WTC11 (cell line): ENCODE data around the gene PCGF5.

Experiments
- ATF1 ChIP-seq: sonication (generic); formaldehyde crosslinking; IDR thresholded peaks from 2 replicates; pipeline ENCODE4 v1.8.1; 2023; ENCODE audit warnings: mild to moderate bottlenecking, moderate library complexity, missing genetic modification reagents
- ESRRA ChIP-seq: sonication (generic); formaldehyde crosslinking; IDR thresholded peaks from 2 replicates; pipeline ENCODE4 v1.8.1; 2022; ENCODE audit warnings: mild to moderate bottlenecking, missing genetic modification reagents, borderline replicate concordance
- ZNF416 ChIP-seq: fragments of 250-450 bp; sonication (Bioruptor Pico); IDR thresholded peaks from 2 replicates; pipeline ENCODE4 v1.9.0; 2021; ENCODE audit warnings: mild to moderate bottlenecking, inconsistent platforms
- ZNF423 ChIP-seq: fragments of 250-450 bp; sonication (Bioruptor Pico); IDR thresholded peaks from 2 replicates; pipeline ENCODE4 v2.1.2; 2022; ENCODE audit warnings: mild to moderate bottlenecking, moderate library complexity
- TF ChIP-seq, protein P1 (sequence below): sonication (generic); formaldehyde crosslinking; IDR thresholded peaks from 2 replicates; pipeline ENCODE4 v1.8.1; 2023; ENCODE audit warnings: mild to moderate bottlenecking, missing genetic modification reagents, borderline replicate concordance
- TF ChIP-seq, protein P2 (sequence below): fragments of 200-600 bp; IDR thresholded peaks from 2 replicates; pipeline ENCODE4 v1.8.0; 2022; ENCODE audit warnings: antibody characterized with exemption
- TF ChIP-seq, protein P3 (sequence below): sonication (generic); formaldehyde crosslinking; IDR thresholded peaks from 2 replicates; pipeline ENCODE4 v1.8.1; 2022; ENCODE audit warnings: missing genetic modification reagents, borderline replicate concordance
- TF ChIP-seq, protein P4 (sequence below): sonication (generic); formaldehyde crosslinking; IDR thresholded peaks from 2 replicates; pipeline ENCODE4 v1.8.0; 2022; ENCODE audit warnings: mild to moderate bottlenecking, missing genetic modification reagents
- TF ChIP-seq, protein P5 (sequence below): sonication (generic); formaldehyde crosslinking; IDR thresholded peaks from 2 replicates; pipeline ENCODE4 v1.8.0; 2022; ENCODE audit warnings: mild to moderate bottlenecking, missing genetic modification reagents

DNA sequence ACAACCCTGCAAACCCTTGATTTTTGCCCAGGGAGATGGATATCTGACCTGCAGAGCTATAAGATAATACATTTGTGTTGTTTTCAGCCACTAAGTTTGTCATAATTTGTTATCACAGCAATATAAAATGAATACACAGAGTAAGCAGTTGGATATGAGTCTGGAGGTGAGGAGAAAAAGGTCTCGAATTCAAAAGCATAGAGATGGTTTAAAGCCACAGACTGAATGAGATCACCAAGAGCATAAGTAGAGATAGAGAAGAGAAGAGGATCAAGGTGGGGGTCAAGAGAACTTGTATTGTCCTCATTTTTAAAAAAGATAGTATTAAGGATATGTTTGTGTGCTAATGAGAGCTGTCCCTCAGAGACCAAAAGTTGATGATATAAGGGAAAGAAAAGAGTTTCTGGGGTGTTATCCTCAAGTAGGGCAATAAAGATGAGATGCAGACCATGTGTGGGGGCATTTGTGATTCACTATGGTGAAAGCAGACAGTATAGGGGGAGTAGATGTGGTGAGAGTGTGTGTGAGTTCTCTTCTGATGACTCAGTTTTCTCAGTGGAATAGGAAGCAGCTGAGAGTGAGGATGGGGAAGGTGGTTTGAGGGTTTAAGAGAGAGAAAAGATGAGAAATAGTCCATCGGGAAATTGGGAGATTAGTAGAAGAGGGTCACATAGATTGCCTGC lies 25.8 kb upstream of the PCGF5 start:
- TF ChIP-seq, protein P1, sequence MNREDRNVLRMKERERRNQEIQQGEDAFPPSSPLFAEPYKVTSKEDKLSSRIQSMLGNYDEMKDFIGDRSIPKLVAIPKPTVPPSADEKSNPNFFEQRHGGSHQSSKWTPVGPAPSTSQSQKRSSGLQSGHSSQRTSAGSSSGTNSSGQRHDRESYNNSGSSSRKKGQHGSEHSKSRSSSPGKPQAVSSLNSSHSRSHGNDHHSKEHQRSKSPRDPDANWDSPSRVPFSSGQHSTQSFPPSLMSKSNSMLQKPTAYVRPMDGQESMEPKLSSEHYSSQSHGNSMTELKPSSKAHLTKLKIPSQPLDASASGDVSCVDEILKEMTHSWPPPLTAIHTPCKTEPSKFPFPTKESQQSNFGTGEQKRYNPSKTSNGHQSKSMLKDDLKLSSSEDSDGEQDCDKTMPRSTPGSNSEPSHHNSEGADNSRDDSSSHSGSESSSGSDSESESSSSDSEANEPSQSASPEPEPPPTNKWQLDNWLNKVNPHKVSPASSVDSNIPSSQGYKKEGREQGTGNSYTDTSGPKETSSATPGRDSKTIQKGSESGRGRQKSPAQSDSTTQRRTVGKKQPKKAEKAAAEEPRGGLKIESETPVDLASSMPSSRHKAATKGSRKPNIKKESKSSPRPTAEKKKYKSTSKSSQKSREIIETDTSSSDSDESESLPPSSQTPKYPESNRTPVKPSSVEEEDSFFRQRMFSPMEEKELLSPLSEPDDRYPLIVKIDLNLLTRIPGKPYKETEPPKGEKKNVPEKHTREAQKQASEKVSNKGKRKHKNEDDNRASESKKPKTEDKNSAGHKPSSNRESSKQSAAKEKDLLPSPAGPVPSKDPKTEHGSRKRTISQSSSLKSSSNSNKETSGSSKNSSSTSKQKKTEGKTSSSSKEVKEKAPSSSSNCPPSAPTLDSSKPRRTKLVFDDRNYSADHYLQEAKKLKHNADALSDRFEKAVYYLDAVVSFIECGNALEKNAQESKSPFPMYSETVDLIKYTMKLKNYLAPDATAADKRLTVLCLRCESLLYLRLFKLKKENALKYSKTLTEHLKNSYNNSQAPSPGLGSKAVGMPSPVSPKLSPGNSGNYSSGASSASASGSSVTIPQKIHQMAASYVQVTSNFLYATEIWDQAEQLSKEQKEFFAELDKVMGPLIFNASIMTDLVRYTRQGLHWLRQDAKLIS (CRISPR knock-in tag), result no peak
- TF ChIP-seq, protein P2, sequence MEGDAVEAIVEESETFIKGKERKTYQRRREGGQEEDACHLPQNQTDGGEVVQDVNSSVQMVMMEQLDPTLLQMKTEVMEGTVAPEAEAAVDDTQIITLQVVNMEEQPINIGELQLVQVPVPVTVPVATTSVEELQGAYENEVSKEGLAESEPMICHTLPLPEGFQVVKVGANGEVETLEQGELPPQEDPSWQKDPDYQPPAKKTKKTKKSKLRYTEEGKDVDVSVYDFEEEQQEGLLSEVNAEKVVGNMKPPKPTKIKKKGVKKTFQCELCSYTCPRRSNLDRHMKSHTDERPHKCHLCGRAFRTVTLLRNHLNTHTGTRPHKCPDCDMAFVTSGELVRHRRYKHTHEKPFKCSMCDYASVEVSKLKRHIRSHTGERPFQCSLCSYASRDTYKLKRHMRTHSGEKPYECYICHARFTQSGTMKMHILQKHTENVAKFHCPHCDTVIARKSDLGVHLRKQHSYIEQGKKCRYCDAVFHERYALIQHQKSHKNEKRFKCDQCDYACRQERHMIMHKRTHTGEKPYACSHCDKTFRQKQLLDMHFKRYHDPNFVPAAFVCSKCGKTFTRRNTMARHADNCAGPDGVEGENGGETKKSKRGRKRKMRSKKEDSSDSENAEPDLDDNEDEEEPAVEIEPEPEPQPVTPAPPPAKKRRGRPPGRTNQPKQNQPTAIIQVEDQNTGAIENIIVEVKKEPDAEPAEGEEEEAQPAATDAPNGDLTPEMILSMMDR, result no peak
- TF ChIP-seq ATF1 (no peak), ZNF416 (CRISPR knock-in tag) (no peak), ESRRA (CRISPR knock-in tag) (no peak), ZNF423 (no peak)
- TF ChIP-seq, protein P3, sequence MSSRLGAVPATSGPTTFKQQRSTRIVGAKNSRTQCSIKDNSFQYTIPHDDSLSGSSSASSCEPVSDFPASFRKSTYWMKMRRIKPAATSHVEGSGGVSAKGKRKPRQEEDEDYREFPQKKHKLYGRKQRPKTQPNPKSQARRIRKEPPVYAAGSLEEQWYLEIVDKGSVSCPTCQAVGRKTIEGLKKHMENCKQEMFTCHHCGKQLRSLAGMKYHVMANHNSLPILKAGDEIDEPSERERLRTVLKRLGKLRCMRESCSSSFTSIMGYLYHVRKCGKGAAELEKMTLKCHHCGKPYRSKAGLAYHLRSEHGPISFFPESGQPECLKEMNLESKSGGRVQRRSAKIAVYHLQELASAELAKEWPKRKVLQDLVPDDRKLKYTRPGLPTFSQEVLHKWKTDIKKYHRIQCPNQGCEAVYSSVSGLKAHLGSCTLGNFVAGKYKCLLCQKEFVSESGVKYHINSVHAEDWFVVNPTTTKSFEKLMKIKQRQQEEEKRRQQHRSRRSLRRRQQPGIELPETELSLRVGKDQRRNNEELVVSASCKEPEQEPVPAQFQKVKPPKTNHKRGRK (CRISPR knock-in tag), result no peak
- TF ChIP-seq, protein P4, sequence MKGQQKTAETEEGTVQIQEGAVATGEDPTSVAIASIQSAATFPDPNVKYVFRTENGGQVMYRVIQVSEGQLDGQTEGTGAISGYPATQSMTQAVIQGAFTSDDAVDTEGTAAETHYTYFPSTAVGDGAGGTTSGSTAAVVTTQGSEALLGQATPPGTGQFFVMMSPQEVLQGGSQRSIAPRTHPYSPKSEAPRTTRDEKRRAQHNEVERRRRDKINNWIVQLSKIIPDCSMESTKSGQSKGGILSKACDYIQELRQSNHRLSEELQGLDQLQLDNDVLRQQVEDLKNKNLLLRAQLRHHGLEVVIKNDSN (CRISPR knock-in tag), result no peak
- TF ChIP-seq, protein P5, sequence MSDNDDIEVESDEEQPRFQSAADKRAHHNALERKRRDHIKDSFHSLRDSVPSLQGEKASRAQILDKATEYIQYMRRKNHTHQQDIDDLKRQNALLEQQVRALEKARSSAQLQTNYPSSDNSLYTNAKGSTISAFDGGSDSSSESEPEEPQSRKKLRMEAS (CRISPR knock-in tag), result no peak
